Limb (tissue), 2 donors: Measurements from ENCODE around the gene PFKFB3.
"Not testable (repeated sequence)": the region's sequence is repeated elsewhere in the genome, so short reads cannot be mapped to it uniquely, and the experiment has no call there.

Source experiments
- DNase-seq, 2 donors: peaks; one replicate each; pipeline ENCODE4 v3.0.0-alpha.2; 2016; ENCODE audit errors: extremely low spot score in 2 of 2

Gene PFKFB3

DNA sequence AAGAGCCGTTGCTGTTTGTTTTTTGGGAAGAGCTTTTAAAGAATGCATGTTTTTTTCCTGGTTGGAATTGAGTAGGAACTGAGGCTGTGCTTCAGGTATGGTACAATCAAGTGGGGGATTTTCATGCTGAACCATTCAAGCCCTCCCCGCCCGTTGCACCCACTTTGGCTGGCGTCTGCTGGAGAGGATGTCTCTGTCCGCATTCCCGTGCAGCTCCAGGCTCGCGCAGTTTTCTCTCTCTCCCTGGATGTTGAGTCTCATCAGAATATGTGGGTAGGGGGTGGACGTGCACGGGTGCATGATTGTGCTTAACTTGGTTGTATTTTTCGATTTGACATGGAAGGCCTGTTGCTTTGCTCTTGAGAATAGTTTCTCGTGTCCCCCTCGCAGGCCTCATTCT lies 31.6 kb downstream of the PFKFB3 start:
- DNase-seq = no peak

DNA sequence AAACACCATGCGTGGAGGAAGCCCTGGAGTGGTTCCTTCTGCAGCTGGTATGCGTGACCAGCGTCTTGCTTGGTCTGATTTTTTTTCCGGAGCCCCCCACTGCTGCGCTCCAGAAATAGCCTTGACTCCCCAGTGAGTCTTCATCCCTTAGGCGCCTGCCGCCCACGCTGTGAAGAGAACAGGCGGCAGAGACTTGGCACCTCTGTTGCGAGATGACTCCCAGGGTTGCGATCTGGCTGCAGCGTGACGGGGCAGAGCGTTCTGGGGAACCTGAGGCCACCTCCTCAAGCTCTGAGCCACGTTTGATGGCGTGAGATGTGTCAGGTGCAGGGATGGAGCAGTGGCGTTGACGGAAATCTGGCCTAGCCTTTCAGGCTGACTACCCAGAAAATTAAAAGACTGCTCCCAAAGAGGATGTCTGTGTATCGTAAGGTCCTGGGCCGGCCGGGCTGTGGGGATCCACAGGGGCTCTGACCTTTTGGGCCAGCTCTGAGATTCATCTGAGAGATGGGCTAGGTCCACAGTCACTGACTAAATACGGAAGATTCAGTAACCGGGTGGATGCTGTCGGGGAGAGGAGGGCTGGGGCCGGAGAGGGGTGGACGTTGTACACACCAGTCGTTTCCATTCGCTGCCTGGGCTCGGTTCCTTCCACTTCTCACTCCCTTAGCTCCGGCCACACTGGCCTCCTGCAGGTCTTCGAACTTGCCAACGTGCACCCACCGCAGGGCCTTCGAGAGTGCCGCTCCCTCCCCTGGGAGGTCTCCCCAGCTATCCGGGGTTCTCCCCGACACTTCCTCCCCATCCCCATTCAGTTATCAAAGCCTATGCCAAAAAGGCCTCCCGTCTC lies 33.8 kb downstream of the PFKFB3 start:
- DNase-seq = no peak

DNA sequence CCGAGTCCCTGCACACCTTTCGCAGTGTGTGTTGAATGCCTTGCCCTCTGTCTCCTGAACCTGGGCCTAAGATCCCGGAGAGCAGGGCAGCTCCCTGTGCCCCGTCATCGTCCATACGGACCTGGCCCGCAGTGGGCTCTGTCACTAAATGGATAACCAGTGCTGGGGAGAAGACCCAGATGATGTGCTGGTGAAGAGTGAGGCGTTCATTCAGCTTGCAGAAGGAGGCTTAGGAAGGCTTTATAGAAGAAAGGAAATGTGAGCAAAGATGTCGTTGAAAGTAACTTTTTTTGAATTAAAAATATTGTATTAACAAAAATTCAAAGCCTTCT lies 34.4 kb downstream of the PFKFB3 start:
- no peak for DNase-seq

DNA sequence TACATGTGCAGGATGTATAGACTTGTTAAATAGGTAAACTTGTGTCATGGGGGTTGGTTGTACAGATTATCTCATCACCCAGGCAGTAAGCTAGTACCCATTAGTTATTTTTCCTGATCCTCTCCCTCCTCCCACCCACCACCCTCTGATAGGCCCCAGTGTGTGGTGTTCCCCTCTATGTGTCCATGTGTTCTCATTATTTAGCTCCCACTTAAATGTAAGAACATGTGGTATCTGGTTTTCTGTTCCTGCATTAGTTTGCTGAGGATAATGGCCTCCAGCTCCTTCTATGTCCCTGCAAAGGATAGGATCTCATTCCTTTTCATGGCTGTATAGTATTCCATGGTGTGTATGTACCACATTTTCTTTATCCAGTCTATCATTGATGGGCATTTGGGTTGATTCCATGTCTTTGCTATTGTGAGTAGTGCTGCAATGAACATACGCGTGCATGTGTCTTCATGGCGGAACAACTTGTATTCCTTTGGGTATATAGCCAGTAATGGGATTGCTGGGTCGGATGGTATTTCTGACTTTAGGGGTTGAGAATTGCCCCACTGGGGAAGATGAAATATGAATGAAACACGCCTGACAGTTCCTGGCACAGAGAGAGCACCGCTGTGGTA lies 36.0 kb downstream of the PFKFB3 start:
- not testable (repeated sequence) for DNase-seq

DNA sequence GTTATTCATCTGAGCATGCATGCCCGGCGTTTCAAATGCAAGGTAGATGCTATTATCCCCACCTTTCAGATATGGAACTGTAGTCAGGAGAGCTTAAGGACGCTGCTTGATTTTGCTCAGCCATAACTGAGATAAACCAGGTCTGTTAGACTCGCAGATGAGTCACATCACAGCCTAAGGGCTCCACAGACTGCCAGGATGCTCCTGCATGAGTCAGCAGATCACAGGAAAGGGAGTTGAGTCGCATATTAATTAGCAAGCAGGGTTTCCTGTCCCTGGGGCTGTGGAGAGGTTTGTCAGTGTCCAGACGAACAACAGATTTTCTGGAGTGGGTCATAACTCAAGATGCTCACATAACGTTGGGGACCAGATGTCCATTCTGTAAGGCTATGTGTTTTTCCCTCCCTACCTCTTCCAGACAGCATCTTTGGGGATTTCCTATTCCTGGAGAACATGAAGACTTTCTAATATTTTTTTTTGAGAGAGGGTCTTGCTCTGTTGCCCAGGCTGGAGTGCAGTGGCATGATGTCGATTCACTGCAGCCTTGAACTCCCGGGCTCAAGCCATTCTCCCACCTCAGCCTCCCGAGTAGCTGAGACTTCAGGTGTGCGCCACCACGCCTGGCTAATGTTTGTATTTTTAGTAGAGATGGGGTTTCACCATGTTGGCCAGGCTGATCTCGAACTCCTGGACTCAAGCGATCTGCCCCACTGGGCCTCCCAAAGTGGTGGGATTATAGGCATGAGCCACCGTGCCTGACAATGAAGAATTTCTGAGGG lies 36.7 kb downstream of the PFKFB3 start:
- DNase-seq = no peak

DNA sequence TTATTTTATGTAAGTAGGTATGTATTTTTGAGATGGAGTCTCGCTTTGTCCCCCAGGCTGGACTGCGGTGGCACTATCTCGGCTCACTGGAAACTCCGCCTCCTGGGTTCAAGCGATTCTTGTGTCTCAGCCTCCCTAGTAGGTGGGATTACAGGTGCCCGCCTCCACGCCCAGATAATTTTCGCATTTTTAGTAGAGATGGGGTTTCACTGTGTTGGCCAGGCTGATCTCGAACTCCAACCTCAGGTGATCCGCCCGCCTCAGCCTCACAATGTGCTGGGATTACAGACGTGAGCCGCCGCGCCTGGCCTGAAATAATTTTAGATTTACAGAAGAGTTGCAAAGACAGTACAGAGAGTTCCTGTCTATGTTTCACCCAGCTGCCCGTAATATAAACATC lies 37.5 kb downstream of the PFKFB3 start:
- DNase-seq = no peak

DNA sequence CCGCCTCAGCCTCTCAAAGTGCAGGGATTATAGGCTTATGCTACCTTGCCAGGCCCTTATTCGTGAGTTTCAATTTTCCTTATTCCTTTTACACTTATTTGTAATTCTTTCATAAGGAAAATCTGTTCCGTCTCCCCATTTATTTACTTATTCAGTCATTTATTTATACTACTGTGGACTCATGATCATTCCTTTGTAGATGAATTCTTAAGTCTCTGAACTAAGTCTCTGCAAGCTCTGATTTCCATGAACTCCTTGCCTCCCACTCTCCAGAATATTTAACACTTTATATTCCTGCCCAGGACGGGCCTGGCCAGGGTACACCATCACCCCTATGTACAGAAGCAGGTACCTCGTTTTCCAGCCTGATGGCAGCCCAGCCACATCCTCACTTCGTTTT lies 39.4 kb downstream of the PFKFB3 start:
- no peak for DNase-seq

DNA sequence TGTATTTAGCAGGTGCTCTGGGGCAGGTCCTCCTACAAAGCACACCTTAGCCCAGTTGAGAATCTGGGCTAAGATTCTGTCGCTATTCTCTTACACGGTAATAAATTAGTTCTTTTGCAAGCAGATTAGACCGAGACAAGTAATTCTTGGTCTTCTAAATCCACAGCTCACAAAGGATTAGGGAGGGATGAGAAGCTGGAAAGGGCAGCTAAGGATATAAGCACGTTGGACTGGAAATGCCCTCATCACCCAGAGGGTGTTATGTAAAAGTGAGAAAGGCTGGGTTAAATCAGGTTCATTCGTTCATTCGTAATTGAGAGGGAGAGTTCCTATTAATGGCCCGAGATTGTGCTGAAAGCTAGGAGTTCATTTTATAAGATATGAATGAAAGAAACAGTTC lies 41.8 kb downstream of the PFKFB3 start:
- DNase-seq = no peak

DNA sequence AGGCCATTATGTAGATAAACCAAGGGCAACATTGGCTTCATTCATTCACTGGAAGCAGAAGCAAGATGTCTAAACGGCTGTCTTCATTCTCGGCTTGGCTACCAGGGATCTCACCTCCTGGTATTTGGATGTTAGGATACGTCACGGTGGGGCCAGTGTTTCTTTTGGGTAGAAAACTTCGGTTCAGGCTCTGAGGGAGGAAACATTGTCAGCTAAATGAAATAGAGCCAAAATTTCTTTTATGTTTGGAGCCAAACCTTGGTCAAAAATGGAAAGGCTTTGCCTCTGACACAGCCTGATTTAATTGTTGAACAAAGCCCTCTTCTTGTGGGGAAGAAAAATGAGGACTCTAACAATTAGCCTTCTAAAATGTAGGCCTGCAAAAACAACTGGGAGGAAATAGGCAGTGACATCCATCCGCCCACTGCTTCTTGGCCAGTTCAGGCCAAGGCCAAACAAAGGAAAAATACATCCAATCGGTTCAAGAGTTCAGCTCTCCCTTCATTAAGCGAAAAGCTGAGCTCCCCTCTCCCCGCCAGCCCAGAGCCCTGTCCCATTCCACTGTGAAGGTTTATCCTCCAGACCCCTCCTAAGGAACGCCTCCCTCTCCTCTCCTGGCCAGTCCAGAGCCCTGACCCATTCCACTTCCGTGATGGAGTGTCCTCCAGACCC lies 44.4 kb downstream of the PFKFB3 start:
- no peak for DNase-seq

DNA sequence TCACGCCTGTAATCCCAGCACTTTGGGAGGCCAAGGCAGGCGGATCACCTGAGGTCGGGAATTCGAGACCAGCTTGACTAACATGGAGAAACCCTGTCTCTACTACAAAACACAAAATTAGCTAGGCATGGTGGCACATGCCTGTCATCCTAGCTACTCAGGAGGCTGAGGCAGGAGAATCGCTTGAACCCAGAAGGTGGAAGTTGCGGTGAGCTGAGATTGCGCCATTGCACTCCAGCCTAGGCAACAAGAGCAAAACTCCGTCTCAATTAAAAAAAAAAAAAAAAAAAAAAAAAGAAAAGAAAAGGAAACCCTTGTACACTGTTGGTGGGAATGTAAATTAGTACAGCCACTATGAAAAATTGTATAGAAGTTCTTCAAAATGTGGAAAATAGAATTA lies 46.2 kb downstream of the PFKFB3 start:
- not testable (repeated sequence) for DNase-seq

DNA sequence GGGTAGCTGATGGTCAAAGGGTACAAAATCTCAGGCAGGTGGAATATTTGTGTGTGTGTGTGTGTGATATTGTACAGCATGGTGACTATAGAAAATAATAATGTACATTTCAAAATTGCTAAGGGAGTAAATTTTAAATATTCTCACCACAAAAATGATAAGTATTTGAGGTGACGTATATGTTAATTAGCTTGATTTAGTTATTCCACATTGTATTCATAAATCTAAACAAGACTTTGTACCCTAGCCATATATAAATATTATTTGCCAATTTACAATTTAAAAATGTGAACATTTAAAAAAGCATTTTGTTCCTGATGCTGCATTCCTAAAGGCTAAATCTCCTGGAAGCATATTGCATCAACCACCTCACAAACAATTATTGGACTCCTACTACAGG lies 47.0 kb downstream of the PFKFB3 start:
- DNase-seq = no peak

DNA sequence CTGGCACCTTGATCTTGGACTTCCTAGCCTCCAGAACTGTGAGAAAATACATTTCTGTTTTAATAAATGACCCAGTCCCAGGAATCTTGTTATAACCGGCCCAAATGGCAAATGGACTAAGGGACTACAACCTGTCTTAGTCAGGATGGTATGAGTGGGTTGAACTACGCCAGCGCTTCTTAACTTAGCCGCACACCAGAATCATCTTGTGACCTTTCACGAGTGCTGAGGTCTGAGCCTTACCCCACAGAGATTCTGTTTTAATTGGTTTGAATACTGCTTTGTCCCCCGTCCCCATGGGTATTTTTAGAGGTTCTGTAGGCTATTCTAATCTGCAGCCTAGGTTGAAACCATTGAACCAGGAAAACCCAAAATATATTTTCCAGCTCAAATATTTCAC lies 48.0 kb downstream of the PFKFB3 start:
- DNase-seq = no peak

DNA sequence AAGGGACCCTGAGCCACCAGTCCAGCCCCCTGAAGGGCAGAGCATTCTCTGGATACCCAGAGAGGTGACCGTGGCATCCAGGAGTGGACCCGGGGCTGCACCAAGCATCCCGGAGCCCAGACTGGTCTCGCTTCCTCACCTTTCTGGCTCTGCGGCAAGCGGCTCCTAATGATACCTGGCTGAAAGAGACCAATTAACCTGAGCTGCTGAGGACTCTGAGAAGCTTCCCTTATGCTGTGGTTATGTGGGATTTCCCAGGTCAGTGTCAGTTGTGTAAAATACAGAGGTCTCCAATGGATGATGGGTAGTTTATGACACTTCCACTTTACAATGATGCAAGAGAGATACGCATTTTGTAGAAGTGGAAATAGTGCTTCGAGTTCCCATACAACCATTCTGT lies 51.5 kb downstream of the PFKFB3 start:
- DNase-seq = no peak

DNA sequence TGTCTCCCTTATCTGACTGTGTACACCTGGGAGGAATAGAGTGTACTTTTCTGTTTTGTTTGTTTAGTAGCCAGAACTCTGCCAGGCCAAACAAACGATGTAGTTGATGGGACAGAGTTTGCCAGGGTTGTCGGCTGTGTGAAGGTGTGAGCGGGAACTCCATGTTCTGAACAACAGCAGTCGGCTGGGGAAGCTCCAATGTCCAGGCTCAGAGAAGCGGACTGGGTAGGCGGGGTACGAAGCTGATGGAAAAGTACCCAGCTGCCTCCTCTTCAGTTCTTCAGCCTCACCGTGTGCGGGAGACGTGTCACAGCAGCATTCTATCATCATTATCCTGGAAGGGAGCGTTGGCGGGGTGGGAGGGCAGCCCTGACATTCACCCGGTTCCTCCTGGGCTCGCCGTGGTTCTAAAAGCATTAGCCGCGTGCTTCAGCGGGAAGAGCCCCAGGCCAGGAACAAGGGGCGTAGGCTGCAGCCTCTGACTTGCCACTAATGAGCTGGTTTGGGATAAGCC lies 52.9 kb downstream of the PFKFB3 start:
- no peak for DNase-seq

DNA sequence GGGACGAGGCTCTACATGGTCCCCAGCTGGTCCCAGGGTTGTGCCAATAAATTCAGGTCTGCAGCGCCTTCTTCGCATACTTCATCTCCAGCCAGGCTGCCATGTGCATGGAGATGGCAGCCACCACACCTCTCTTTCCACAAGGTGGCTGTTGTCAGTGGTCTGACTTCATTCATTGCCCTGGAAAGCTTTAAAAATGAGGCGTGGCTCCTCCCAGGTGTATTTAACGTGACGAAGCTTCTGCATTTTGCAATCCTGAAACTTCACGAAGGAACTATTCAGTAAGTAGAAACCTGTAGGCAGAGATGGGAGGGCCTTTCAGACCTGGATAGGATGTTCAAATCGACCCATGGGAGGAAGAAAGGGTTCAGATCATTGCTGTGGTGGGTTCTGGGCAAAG lies 53.7 kb downstream of the PFKFB3 start:
- DNase-seq = no peak

DNA sequence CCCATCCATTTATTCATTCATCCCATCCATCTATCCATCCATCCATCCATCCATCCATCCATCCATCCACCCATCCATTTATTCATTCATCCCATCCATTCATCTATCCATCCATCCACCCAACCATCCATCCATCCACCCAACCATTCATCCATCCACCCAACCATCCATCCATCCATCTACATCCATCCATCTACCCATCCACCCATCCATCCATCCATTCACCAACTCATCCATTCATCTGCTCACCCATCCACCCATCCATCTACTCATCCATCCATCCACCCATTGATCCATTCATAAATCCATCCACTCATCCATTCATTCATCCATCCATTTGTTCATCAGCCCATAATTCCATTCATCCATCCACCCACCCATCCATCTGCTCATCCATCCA lies 56.4 kb downstream of the PFKFB3 start:
- no peak for DNase-seq

DNA sequence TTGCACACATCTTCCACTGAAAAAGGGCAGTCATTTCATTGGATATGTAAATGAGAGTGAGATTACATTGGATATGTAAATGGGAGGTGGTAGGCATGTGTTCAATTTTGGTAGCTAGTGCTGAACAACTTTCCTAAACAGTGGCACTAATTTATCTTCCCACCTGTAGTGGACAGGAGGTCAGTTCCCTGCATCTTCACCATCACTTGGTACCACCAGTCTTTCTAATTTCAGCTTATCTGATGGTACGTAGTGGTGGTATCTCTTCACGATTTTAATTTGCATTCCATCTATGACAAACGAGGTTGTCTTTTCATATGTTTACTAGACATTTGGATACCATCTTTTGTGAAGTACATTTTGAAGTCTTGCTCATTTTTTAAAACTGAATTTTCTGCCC lies 58.1 kb downstream of the PFKFB3 start:
- DNase-seq = no peak

DNA sequence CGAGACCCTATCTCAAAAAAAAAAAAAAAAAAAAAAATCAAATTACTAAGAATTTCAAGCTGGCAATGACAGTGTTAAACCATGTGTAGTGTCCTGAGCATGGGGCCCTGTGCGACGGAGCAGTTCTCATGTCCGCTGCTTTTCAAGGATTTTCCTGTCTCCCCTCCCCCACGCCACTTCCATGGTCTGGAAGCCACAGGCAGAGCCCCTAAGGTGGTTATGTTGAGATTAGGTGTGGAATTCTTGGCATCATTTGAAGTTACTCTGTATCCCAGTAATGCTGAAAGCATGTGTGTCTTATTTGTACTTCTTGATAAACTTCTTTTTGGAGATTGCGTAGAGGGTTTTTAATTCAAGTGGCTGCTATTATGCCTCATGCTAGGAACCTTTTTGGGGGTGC lies 65.2 kb downstream of the PFKFB3 start:
- DNase-seq = no peak

DNA sequence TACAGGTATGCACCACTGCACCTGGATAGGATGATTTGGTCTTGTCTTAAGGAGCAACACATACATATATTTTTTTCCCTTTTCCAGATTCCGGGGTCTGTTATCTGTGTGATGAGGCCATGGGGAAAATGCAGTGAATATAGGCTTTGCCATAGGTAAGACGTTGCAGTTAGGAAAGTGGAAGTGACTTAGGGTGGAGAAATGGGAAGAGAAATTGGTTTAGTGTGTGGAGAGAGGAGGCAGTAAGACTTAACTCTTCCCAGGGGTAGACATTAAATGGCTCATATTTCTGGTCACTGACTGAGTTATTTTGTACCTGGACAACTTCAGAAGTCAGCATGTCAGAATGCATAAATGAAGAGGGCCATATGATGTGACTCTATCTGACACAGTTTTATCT lies 66.7 kb downstream of the PFKFB3 start:
- DNase-seq = no peak

DNA sequence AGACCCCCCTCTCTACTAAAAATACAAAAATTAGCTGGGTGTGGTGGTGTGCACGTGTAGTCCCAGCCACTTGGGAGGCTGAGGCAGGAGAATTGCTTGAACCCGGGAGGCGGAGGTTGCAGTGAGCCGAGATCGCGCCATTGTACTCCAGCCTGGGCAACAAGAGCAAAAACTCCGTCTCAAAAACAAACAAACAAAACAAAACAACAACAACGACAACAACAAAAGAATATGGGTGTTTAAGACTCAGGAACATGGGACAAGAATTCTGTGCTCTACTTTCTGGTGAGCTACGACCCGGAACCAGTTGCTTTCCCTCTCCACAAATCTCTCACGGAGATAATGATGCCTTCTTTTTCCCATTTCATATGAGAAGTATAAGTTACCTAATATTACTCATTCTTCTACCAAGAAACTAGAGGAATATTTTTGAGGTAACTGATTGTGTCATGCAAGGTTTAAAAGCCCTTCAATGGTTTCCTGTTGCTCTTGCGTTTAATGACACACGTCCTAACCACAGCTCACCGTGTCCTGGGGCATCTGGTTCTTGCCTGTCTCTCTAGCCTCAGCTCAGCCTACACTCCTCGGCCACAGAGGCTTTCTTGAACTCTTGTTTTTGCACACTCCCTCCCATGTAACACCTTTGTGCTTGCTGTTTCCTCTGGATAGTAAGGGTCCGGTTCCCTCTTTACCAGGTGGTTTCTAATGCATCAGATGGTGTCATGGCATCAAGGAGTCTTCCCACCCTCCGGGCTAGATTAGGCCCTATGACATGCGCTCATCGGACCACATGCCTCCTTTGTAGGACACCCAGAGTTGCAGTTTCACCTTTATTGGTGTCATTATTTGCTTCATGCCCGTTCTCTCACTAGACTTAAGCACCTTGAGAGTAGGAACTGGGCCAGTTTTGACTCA lies 67.5 kb downstream of the PFKFB3 start:
- no peak for DNase-seq

DNA sequence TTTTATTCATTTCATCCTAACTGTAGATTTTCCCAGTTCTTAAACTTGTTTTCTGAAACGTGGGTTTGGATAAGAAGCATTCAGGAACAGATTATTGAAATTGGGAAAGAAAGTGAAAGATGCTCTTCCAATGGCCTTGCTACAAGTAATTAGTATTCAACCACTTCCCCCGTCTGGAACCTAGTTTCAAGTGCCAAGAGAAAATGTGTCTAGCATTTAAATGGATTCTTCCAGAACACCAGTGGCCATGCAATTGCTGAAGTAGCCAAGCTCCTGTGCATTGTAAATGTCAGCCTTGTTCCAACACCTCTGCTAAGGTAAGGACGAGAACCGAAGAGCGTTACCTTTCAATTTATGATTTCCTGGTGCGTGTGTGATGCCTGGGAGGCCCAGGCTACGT lies 68.2 kb downstream of the PFKFB3 start:
- no peak for DNase-seq
